Kidney (tissue), 14 donors: ENCODE measurements around the gene TCF7. TPM values are rescaled to one million over a fixed set of nuclear protein-coding genes. Genes with fewer than 3 reads are reported as not detected.
A peak's percentile ranks its signal among the peaks of the same experiment; 100 is the strongest.

Source experiments
- DNase-seq, 5 donors: peaks; one replicate each; pipeline ENCODE4 v3.0.0-alpha.2; 2013 to 2020
- FAIRE-seq: peaks from 2 replicates; lab custom pipeline; 2012; peaks lifted over from hg19 to GRCh38; lab: Jason Lieb, UNC
- H3K27ac ChIP-seq, 2 donors: one replicate each; pipeline ENCODE4 v1.7.0; 2013; ENCODE audit warnings: low read depth in 2 of 2, low read length in 2 of 2, inconsistent platforms in 1 of 2
- H3K27me3 ChIP-seq: one replicate; pipeline ENCODE4 v1.7.1; 2013; ENCODE audit warnings: low read length, inconsistent platforms; ENCODE audit not compliant: control insufficient read depth, insufficient read depth
- H3K36me3 ChIP-seq, 3 donors: one replicate each; pipeline versions ENCODE4 v1.7.0 to v1.7.1; 2013; ENCODE audit warnings: low read length in 3 of 3, control low read depth in 1 of 3, inconsistent platforms in 1 of 3; ENCODE audit not compliant: insufficient read depth in 3 of 3, control insufficient read depth in 2 of 3
- H3K4me1 ChIP-seq, 3 donors: one replicate each; pipeline versions ENCODE4 v1.7.0 to v1.7.1; 2013; ENCODE audit warnings: low read length in 3 of 3, inconsistent platforms in 1 of 3, low read depth in 1 of 3; ENCODE audit not compliant: control insufficient read depth in 2 of 3, insufficient read depth in 2 of 3
- H3K4me3 ChIP-seq, 3 donors: one replicate each; pipeline versions ENCODE4 v1.7.0 to v1.8.1; 2013; ENCODE audit warnings: low read length in 3 of 3, control low read depth in 1 of 3, inconsistent platforms in 1 of 3
- H3K9ac ChIP-seq, 3 donors: one replicate each; pipeline versions ENCODE4 v1.7.0 to v1.7.1; 2013; ENCODE audit warnings: low read length in 3 of 3, control low read depth in 1 of 3, inconsistent platforms in 1 of 3
- H3K9me3 ChIP-seq, 3 donors: one replicate each; pipeline versions ENCODE4 v1.7.0 to v1.7.1; 2013; ENCODE audit warnings: low read length in 3 of 3, control low read depth in 1 of 3, inconsistent platforms in 1 of 3; ENCODE audit not compliant: control insufficient read depth in 2 of 3, insufficient read depth in 1 of 3
- CTCF ChIP-seq: IDR thresholded peaks from 3 replicates; pipeline ENCODE4 v1.5.1; 2012; ENCODE audit warnings: mild to moderate bottlenecking, moderate library complexity, borderline replicate concordance; ENCODE audit not compliant: insufficient read depth; ENCODE audit errors: extremely low read depth
- intact Hi-C: fragments of 100-400 bp; cut with DNase I; formaldehyde crosslinking; loops from one replicate; pipeline ENCODE4 v1.11.1; 2022
- polyA plus RNA-seq: library from polyadenylated mRNA; stranded (reverse); fragments of 350-450 nt; fragmentation: Illumina TruSeq; extraction: RNeasy Lipid Tissue Mini Kit (QIAGEN cat#74804); gene quantifications from one replicate; pipeline ENCODE4 v1.2.3, GENCODE V29; 2014; ENCODE audit warnings: low read depth, low replicate concordance; ENCODE audit not compliant: insufficient read depth
- total RNA-seq: library from RNA; stranded (reverse); fragmentation: NEBNext Ultra II Directional; extraction: Animal tissue kit (Norgen Biotek cat#: 25700); gene quantifications from one replicate; pipeline ENCODE4 v1.2.1, GENCODE V29; 2021
- donor health status: control.
- donor health status: control.
- donor health status: control.
- donor health status: control.
- donor health status: control.
- donor health status: DM: yes; HTN: yes; CAD: no.
- donor health status: Normal renal cell carcinoma (clear cell type).

The TCF7 gene
- total and polyA plus RNA-seq, 2 donors from 2014 or later: 1.2 to 15.6 TPM

- no peak for FAIRE-seq
Observed at GRCh38 chr5:134124289-134125038, 10.0 kb downstream of the TCF7 start.

GRCh38 chr5:134125039-134126015 is 10.8 kb downstream of the TCF7 start:
- Histone ChIP-seq H3K27me3 (no peaks in the 10 kb centered on the region), H3K4me3 (no peak overlapping the region), H3K9me3 (no peaks in the 10 kb centered on the region), H3K36me3 (no peaks in the 10 kb centered on the region), H3K27ac (no peak overlapping the region), H3K9ac (no peak overlapping the region), H3K4me1 (peaks cover 0 to 8% (median 4%) of the 10 kb centered on the region in 3 donors)
- FAIRE-seq (no peak), DNase-seq (peak in 1 of 5 donors; percentile 18)
- no peak for TF ChIP-seq CTCF
- intact Hi-C loops: no loop called here

More at GRCh38 chr5:134124289-134125038, 10.0 kb downstream of the TCF7 start:
- Histone ChIP-seq H3K9me3 (no peaks in the 10 kb centered on the region), H3K4me1 (peaks cover 0 to 8% (median 4%) of the 10 kb centered on the region in 3 donors), H3K4me3 (no peak overlapping the region), H3K27ac (no peak overlapping the region), H3K36me3 (no peaks in the 10 kb centered on the region), H3K9ac (no peak overlapping the region), H3K27me3 (no peaks in the 10 kb centered on the region)
- DNase-seq: no peak
- no peak for TF ChIP-seq CTCF
- intact Hi-C loops: no loop called here

GRCh38 chr5:134127376-134127861 is 12.9 kb downstream of the TCF7 start:
- intact Hi-C loops: no loop called here
- Histone ChIP-seq H3K9me3 (no peaks in the 10 kb centered on the region), H3K4me1 (peaks cover 0 to 8% (median 4%) of the 10 kb centered on the region in 3 donors), H3K4me3 (no peak overlapping the region), H3K27me3 (no peaks in the 10 kb centered on the region), H3K9ac (no peak overlapping the region), H3K27ac (no peak overlapping the region), H3K36me3 (peaks cover 0 to 3% (median 2%) of the 10 kb centered on the region in 3 donors)
- TF ChIP-seq CTCF: no peak
- FAIRE-seq (no peak), DNase-seq (no peak)
